ENCODE data around the gene CUL9. TPM values are rescaled to one million over a fixed set of nuclear protein-coding genes. Genes with fewer than 3 reads are reported as not detected.

Gene CUL9
- total RNA-seq, 1 donor from 2014 or later, result 36.1 TPM

DNA sequence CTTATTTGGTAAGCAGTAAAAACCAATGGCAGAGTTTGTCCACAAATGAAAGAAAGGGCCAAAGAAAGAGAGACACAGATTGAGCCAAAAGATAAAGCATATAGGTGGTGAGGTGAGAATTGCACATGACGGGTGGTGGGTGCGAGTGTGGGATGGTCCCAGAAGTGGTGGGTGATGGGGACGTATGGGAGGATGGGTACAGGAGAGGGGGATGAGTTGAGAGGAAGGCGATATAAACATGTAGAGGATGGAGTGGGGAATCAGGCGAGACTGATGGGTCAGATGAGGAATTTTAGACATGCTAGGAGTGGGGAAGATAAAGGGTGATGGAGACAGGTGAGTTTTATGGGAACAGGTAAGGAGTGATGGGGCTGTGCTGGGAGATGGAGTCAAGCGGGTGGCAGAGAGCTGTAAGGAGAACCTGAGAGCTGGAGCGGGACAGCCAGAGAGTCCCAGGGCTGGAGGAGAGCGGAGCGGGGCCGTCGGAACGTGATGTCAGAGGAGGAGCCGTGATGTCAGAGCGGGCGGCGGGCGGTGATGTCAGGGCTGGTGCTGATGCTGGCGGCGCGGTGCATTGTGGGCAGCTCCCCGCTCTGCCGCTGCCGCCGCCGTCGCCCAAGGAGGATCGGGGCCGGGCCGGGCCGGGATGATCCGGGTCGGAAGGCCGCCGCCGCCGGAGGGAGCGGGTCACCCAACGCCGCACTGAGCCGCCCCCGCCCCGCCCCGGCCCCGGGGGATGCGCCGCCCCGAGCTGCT, 61.1 kb downstream of the CUL9 start, which contains the start of gene TTBK1:
Gene TTBK1 (plus strand): TSS at position 574 of the 756 bp plus-strand sequence. CDS start 3,180 bp downstream, outside the sequence.
- no peak within 1 kb of the TSS for H3K4me3 ChIP-seq
- DNase-seq (ENCODE audit: low spot score in 2 of 2), result no peak
- no peaks in the 10 kb centered on the region for H3K36me3 ChIP-seq
- H3K4me1 ChIP-seq, result peaks cover 3 to 6% of the 10 kb centered on the region in 2 donors
- intact Hi-C loops (cut with DNase I), result no loop called here
- H3K27ac ChIP-seq, result no peak within 1 kb of the TSS
- no peaks in the 10 kb centered on the region for H3K27me3 ChIP-seq
- TF ChIP-seq, protein P1, sequence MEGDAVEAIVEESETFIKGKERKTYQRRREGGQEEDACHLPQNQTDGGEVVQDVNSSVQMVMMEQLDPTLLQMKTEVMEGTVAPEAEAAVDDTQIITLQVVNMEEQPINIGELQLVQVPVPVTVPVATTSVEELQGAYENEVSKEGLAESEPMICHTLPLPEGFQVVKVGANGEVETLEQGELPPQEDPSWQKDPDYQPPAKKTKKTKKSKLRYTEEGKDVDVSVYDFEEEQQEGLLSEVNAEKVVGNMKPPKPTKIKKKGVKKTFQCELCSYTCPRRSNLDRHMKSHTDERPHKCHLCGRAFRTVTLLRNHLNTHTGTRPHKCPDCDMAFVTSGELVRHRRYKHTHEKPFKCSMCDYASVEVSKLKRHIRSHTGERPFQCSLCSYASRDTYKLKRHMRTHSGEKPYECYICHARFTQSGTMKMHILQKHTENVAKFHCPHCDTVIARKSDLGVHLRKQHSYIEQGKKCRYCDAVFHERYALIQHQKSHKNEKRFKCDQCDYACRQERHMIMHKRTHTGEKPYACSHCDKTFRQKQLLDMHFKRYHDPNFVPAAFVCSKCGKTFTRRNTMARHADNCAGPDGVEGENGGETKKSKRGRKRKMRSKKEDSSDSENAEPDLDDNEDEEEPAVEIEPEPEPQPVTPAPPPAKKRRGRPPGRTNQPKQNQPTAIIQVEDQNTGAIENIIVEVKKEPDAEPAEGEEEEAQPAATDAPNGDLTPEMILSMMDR (IDR thresholded peaks at IDR 0.05), result no peak
- H3K9me3 ChIP-seq, result no peaks in the 10 kb centered on the region

DNA sequence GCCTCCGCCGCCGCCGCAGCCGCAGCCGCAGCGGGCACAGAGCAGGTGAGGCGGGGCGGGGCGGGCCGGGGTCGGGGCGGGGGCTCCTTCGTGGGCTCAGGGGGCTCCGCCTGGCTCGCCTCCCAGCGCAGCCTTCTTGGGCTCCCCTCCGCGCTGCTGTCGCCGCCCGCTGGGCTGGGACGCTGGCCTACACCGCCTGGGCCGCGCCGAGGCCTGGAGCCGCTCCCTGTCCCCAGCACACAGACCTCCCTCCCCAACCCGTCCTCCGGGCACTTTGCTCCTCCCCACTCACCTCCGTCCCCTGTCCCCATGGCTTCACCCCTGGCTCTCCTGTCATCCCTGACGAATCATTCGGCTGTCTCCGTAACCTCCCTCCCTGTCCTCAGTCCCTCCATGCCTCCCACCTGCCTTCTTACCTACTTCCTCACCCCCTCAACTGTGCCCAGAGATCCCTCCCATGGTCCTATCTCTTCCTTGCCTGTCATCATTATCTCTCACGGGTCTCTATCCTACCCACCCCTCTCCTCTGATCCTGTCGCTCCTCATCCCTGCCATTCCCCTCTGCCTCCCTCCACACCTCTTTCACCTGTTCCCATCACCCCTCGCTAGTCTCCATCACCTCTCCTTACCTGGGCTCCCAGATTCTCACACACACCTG, 61.8 kb downstream of the CUL9 start:
- DNase-seq (ENCODE audit: low spot score in 2 of 2), result no peak
- Histone ChIP-seq H3K4me3 (no peak overlapping the region), H3K9me3 (no peaks in the 10 kb centered on the region), H3K27me3 (no peaks in the 10 kb centered on the region), H3K27ac (no peak overlapping the region), H3K4me1 (peaks cover 3 to 6% of the 10 kb centered on the region in 2 donors), H3K36me3 (no peaks in the 10 kb centered on the region)
- intact Hi-C loops (cut with DNase I), result no loop called here
- TF ChIP-seq, protein P1 (IDR thresholded peaks at IDR 0.05), result no peak

DNA sequence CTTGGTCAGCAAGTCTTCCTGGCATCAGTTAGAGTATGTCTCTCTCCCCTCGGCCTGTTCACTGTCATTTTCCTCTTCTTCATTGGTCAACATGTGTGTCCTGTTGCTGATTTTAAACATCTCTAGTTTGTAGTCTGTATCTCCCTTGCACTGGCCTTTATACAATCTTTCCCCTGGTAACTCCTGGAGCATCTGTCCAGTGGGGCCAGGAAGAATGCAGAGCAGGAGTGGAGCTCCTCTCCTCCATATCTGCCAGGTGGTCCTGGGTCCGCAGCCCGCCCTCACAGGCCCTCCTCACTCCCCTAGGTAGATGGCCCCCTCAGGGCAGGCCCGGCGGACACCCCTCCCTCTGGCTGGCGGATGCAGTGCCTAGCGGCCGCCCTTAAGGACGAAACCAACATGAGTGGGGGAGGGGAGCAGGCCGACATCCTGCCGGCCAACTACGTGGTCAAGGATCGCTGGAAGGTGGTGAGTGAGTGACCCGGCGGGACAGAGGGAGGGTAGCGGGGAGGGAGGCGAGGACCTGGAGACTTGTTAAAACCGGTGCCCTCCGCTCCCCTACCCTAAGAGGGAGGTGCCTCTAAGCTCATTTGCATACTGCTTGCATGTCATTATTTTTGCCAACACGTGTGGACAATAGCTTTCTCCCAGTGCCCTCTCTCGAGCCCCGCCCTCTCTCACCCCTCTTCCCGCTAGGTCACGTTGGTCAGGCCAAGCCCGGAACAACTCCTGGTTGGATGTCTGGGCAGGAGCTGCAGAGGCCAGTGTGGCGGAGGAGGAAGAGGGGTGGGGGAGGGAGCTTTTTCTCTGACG, 64.5 kb downstream of the CUL9 start:
- H3K9me3 ChIP-seq, result no peaks in the 10 kb centered on the region
- no peaks in the 10 kb centered on the region for H3K27me3 ChIP-seq
- intact Hi-C loops (cut with DNase I), result loop anchor here (2.0 kb wide), 1 partner anchor 18 kb away; the partner anchor contains the start of gene DNPH1
- no peaks in the 10 kb centered on the region for H3K36me3 ChIP-seq
- peak overlapping the region; percentile 60 to 62 for H3K4me3 ChIP-seq
- peaks cover 3 to 6% of the 10 kb centered on the region in 2 donors for H3K4me1 ChIP-seq
- peak in 1 of 2 donors; percentile 74 for DNase-seq (ENCODE audit: low spot score in 2 of 2)
- TF ChIP-seq, protein P1 (IDR thresholded peaks at IDR 0.05), result no peak
- no peak overlapping the region for H3K27ac ChIP-seq

DNA sequence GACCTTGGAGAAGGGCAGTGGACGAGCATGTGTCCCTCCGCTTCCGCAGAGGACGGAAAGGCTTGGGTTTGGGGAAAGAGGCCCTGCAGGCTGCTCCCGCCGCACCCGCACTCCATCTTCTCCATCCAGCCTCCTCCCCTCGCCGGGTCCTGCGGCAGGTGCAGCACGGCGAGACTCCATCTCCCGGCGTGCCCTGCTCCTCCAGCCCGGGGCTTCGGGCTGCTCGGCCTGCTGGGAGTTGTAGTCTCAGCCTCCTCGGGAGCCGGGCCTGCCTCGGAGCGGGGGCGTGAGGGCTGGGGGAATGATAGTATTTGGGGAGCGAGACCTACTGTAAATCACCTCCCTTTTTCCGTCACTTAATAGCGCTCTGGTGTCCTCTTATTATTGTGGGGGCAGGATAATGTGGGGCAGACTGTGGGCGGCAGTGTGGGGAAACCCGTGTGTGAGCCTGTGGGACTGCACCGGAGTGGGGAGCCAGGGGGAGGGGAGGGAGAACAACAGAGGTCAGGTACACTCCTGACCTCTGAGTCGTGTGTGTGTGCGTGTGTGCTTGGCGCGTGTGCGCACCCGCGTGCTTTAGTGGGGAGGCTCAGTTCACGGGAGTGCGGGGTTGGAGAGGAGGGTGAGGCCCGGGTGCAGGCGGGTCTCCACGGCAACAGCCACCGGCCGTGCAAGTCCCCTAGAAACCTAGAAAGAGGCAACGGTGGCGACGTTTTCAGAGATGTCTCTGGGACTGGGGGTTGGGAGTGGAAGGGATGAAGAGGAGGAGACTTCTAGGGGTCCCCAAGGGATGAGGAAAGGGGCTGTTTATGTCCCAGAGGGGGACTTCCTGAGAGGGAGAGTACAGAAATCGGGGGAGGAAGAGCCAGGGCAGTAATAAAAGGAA, 65.4 kb downstream of the CUL9 start:
- H3K4me3 ChIP-seq, result peak overlapping the region; percentile 60 to 62
- TF ChIP-seq, protein P1 (IDR thresholded peaks at IDR 0.05), result no peak
- H3K36me3 ChIP-seq, result no peaks in the 10 kb centered on the region
- H3K27ac ChIP-seq, result no peak overlapping the region
- no peaks in the 10 kb centered on the region for H3K9me3 ChIP-seq
- H3K4me1 ChIP-seq, result peaks cover 3 to 6% of the 10 kb centered on the region in 2 donors
- peak in 1 of 2 donors; percentile 88 for DNase-seq (ENCODE audit: low spot score in 2 of 2)
- intact Hi-C loops (cut with DNase I), result loop anchor here (2.0 kb wide), 1 partner anchor 19 kb away; the partner anchor contains the start of gene DNPH1
- H3K27me3 ChIP-seq, result no peaks in the 10 kb centered on the region
